NCI-H1436 (cell line): ENCODE results near the gene CENPH.
"Not testable (repeated sequence)": the region's sequence is repeated elsewhere in the genome, so short reads cannot be mapped to it uniquely, and the experiment has no call there.

Source experiments
- DNase-seq: peaks from one replicate; lab custom pipeline; 2025; lab: John Stamatoyannopoulos, UW

The CENPH gene

DNA sequence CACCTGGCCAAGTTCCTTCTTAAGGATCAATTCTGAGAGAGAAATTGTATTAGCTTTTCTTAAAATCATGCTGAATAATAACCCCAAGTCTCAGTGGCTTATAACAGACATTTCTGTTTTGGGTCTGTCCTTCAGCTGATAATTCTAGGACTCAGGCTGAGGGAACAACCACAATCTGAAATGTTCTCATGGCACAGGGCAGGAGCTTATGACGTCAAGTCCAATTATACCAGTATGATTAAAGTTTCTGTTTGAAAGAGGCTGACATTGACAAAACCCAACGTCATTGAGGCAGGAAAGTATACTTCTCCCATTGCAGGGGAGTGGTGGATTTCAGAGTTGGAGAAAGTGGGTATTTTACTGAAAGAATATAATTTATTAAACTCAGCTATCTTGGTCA, 21.8 kb downstream of the CENPH start:
- DNase-seq, result no peak

DNA sequence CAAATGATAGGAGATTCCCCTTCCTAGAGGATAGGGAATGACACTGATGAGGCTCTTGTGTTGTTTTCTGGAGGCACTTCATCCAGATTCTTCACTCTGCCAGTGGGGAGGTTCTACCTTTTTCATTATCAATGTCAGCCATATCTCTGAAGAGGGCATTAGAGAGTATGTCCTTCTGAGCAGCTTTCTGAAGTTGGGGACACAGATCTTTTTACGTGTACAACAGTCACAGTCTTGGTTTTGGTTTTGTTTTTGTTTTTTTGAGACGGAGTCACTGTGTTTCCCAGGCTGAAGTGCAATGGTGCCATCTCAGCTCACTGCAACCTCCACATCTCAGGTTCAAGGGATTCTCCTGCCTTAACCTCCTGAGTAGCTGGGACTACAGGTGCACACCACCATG, 22.6 kb downstream of the CENPH start:
- no peak for DNase-seq

DNA sequence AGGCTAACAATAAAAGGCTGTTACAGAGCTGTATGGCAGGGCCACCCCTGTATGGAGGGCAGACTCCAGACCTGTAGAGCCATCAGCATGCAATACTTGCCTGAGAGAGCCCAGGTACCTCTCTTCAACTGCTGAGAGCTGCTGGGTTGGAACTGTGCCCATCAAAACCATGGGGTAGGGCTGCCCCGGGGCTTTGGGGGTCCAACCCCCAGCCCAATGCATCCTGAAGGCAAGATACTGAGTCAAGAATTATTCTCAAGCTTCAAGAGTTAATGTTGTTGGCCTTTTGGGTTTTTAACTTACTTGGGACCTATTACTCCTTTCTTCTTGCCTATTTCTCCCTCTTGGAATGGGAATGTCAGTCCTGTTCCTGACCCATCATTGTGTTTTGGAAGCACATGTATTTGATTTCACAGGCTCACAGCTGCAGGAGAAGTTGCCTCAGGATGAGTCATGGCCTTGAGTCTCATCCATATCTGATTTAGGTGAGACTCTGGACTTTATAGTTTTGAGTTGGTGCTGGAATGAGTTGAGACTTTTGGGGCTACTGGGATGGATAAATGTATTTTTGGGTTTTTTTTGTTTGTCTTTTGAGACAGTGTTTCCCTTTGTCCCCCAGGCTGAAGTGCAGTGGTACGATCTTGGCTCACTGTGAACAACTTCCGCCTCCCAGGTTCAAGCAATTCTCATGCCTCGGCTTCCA, 24.3 kb downstream of the CENPH start:
- no peak for DNase-seq

DNA sequence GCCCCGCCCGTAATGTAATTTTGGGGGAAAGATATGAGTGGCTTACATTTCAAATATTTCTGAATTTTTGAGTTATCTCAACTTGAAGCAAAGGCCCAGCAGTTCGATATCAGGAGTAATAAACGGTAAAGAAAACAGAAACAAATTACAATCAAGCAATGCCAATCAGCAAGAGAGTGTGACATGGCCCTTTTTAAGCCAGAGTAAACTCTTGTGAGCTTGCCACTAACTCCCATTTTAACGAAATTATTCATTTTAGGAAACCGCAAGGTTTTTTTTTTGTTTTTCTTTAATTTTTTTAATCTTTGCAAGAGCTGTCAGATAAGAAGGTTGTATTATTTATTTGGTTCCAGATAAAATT, 27.7 kb downstream of the CENPH start:
- DNase-seq, result no peak

DNA sequence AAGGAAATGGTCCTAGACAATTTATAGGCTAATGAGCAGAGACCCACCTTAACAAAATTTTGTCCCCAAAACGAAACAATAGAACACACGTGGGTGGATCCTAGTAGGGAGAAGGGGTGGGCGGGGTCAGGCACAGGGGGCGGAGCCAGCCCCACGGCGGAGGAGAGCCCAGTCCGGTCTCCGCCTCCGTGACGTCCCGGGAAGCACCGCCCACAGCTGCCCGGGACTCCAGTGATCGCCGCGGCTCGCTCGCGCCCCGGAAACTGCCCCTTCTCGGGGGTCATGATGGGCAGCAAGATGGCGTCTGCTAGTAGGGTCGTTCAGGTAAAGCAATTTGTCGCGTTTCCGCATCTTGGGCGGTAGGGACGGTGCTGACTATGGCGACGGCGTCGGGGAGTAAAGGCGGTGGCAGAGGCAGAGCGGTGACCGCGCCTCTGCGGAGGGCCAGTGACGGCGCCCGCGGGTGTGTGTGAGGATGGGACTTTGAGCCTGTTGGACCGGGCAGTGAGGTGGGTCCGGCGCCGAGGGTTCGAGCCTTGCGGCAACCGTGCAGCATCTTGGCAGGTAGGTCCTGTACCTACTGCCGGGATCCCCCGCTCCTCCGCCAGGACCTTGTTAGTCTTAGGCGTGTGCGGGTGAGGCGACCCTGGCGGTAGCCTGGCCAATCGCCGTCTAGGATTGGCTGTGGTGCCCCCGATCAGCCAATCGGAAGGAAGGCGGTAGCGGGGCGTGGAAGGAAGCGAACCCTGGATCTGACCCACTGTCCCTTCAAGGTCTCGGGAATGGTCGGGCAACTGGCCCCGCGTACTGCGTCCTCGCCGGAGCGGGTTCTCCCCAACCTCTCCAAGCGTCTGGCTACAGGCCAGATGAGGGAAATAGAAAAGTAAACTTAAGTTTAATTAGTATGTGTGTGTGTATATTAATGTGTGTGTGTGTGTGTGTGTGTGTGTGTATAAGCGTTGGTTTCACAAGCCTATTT, 28.5 kb downstream of the CENPH start:
- DNase-seq, result peak; percentile 86

DNA sequence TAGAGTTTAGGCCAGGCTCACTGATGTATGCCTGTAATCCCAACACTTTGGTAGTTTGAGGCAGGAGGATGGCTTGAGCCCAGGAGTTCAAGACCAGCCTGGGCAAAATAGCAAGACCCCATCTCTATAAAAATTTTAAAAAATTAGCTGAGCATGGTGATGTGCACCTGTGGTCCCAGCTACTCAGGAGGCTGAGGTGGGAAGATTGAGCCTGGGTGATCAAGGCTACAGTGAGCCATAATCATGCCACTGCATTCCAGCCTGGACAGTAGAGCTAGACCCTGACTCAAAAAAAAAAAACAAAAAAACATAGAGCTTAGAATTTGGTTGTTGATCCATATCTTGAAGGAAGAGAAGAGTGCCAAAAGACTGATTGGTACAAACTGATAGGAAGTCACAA, 30.6 kb downstream of the CENPH start:
- DNase-seq, result no peak

DNA sequence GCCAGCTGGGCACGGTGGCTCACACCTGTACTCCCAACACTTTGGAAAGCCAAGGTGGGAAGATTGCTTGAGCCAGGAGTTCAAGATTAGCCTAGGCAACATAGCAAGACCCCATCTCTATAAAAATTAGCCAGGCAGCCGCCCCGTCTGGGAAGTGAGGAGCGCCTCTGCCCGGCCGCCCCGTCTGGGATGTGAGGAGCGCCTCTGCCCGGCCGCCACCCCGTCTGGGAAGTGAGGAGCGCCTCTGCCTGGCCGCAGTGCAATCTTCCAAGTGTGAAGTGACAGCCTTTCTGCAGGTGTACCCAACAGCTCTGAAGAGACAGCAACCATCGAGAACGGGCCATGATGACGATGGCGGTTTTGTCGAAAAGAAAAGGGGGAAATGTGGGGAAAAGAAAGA, 31.0 kb downstream of the CENPH start:
- DNase-seq, result not testable (repeated sequence)

DNA sequence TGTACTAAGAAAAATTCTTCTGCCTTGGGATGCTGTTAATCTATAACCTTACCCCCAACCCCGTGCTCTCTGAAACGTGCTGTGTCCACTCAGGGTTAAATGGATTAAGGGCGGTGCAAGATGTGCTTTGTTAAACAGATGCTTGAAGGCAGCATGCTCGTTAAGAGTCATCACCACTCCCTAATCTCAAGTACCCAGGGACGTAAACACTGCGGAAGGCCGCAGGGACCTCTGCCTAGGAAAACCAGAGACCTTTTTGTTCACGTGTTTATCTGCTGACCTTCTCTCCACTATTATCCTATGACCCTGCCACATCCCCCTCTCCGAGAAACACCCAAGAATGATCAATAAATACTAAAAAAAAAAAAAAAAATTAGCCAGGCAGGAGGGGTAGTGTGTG, 31.4 kb downstream of the CENPH start:
- not testable (repeated sequence) for DNase-seq

DNA sequence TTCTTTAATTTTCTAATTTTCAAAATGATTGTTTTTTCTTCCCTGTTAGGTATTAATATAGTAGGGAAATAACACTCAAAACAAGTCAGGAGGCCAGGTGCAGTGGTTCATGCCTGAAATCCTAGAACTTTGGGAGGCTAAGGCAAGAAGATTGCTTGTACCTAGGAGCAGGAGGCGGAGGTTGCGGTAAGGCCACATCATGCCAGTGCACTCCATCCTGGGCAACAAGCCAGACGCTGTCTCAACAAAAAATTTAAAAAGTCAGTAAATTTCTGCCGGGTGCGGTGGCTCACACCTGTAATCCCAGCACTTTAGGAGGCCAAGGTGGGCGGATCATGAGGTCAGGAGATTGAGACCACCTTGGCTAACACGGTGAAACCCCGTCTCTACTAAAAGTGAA, 35.1 kb downstream of the CENPH start:
- no peak for DNase-seq

DNA sequence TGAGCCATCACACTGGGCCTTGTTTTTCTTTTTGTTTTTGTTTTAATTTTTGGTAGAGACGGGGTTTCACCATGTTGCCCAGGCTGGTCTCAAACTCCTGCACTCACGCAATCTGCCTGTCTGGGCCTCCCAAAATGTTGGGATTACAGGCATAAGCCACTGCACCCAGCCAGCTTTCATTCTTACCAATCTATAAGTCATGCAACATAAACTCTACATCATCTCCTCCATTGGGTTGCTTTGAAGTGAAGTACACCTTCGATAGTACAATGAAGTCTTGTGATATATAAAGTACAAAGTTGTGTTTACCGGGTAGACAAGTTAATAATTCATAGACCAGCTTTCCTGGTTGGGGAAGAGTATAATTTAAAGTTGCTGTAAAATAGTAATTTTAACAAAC, 36.5 kb downstream of the CENPH start:
- DNase-seq, result no peak

DNA sequence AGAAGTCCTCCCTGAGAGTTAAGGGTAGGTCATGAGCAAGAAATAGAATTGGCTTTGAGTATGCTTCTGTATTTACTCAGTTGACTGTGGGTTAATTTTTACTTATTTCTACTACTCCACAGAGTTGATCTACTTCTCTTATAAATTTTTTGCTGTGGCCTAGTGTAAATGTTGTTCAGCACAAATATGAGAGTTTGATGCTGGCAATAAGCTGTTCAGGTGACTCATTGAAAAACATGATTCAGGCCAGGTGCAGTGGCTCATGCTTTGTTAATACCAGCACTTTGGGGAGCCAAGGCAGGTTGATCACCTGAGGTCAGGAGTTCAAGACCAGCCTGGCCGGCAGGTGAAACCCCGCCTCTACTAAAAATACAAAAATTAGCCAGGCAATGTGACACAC, 40.8 kb downstream of the CENPH start:
- DNase-seq, result no peak

DNA sequence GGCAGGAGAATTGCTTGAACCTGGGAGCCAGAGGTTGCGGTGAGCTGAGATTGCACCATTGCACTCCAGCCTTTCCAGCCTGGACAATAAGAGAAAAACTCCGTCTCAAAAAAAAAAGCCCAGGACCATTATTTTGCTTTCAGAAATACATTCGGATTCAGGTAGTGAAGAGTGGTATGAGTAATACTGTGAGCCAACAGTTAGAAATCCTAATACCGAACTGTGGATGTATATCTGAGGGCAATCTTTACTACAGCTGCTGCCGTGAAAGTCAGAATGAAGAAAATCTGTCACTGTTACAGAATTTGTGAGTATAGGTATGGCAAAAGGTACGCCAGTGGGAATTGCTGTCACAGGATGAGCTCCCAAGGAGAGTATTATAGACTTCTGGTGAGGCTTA, 41.9 kb downstream of the CENPH start:
- DNase-seq, result no peak

DNA sequence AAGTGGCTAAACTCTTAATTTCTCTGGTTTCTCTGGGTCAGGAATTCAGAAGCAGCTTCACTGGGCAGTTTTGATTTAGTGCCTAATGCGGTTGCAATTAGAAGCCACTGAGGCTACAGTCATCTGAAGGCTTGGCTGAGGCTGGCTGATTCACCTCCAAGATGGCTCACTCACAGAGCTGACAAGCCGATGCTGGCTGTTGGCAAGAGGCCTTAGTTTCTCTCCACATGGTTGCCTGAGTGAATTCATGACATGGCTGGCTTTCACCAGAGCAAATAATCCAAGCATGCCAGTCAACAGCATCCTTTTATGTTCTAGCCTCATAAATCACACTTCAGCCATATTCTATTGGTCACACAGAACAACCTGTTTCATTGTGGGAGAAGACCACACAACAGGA, 42.5 kb downstream of the CENPH start:
- no peak for DNase-seq

DNA sequence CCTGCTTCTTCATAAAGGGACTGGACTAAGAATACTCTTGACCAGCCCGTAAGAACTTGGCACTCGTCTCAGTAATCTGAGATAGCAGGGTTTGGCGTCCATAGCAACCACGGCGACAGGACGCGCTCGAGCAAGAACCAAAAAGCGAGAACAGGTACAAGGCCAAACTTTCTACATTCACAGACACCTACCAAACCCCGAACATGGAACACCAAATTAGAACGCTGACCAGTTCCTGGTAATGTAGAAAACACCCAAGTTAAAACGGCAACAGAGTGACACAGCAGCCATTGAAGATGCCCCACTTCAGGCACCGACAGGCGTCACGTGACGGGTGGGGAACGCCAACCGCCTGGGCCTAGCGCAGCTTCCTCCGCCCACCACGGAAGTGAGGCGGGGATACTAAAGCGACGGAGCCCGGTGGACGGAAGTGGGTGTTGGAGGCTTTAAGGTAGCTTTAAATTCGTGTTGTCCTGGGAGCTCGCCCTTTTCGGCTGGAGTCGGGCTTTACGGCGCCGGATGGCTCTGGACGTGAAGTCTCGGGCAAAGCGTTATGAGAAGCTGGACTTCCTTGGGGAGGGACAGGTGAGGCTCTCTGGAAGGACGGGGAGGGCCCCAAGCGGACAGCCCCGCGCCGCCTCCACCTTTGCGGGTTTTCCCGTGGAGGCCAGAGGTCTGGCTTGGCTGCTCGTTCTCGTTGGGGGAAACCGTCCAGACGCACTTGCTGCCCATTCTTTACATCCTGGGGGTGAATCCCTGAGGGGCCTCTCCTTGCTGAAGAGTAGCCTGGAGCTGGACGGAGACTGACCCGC, 45.3 kb downstream of the CENPH start, which contains the start of gene CDK7:
Gene CDK7 (plus strand): TSS at position 430 of the 812 bp plus-strand sequence. CDS start 90 bp downstream, at position 520.
- DNase-seq, result peak; percentile 86

DNA sequence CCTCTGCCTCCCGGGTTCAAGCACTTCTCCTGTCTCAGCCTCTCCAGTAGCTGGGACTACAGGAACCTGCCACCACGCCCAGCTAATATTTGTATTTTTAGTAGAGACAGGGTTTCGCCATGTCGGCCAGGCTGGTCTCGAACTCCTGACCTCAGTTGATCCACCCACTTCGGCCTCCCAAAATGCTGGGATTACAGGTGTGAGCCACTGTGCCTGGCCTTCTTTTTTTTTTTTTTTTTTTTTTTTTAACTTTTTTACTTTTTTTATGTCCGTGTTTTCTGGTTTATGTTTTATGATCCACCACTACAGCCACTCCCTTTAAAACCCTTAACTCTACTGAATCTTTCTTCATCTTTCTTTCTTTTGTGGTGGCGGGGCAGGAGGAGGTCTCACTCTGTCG, 47.4 kb downstream of the CENPH start:
- not testable (repeated sequence) for DNase-seq

DNA sequence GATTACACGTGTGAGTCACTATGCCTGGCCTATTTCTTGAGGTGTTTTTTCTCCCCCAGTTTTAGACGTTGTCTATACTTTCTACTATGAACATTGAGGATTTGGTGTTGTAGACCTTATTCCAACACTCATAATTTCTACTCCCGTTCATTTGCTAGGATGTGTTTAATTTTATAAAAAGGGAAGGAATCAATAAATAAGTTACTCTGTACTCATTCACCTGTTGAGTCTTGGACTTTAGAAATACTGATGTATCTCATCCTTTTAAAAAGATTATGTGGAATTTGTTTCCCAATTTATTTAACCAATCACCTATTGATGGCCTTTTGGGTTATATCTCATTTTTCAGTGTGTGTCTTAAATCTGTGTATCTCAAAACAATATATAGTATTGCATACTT, 48.5 kb downstream of the CENPH start:
- no peak for DNase-seq

DNA sequence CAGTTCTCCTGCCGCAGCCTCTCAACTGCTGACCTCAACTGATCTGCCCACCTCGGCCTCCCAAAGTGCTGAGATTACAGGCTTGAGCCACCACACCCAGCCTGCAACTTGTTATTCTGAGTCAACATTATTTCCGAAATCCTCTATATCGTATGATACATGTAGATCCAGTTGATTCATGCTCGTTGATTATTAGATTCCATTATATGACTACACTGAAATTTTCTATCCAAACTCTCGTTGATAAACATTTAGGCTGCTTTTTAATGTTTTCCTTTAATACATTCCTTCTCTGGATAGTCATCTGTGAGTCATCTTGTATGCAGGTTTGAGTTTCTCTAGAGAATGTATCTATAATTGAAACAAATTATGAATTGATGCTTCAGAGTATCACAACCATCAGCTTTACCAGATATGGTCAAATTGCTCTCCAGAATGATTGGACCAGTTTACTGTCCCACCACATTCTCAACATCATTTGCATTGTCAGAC, 49.4 kb downstream of the CENPH start:
- DNase-seq, result no peak

DNA sequence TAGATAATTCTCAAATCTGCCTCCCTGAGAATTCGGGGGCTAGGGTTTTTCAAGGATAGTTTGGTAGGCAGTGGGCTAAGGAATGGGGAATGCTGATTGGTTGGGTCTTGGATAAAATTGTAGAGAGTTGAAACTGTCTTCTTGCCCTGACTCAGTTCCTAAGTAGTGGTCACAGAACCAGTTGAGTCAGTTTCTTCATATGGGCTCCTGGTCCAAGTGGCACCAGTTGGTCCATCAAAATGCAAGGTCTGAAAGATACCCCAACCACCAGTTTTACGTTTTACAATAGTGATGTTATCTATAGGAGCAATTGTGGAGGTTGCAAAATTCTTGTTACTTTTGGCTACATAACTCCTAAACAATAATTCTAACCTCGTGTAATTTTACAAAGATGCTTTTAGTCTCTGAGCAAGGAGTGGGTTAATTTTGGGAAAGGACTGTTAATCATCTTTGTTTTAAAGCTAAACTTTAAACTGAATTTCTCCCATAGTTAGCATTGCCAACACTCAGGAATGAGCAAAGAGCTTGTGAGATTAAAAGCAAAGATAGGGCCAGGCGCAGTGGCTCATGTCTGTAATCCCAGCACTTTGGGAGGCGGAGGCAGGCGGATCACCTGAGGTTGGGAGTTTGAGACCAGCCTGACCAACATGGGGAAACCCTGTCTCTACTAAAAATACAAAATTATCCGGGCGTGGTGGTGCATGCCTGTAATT, 53.0 kb downstream of the CENPH start:
- no peak for DNase-seq

DNA sequence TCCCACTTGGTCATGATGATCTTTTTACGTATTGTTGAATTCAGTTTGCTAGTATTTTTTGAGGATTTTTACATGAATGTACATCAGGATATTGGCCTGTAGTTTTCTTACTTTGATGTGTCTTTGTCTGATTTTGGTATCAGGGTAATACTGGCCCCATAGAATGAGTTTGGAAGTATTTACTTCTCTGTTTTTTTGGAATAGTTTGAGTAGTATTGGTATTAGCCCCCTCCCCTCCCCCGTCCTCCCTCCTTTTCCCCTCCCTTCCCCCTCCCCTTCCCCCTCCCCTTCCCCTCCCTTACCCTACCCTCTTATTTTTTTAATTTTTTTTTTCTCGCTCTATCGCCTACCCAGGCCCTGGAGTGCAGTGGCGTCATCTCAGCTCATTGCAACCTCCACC, 55.6 kb downstream of the CENPH start:
- no peak for DNase-seq

DNA sequence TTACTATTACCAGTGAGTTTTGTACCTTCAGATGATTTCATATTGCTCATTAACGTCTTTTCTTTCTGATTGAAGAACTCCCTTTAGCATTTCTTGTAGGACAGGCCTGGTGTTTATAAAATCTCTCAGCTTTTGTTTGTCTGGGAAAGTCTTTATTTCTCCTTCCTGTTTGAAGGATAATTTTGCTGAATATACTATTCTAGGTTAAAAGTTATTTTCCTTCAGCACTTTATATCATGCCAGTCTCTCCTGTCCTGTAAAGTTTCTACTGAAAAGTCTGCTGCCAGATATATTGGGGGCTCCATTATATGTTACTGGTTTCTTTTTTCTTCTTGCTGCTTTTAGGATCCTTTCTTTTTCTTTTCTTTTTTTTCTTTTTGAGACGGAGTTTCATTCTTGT, 58.6 kb downstream of the CENPH start:
- DNase-seq, result no peak

DNA sequence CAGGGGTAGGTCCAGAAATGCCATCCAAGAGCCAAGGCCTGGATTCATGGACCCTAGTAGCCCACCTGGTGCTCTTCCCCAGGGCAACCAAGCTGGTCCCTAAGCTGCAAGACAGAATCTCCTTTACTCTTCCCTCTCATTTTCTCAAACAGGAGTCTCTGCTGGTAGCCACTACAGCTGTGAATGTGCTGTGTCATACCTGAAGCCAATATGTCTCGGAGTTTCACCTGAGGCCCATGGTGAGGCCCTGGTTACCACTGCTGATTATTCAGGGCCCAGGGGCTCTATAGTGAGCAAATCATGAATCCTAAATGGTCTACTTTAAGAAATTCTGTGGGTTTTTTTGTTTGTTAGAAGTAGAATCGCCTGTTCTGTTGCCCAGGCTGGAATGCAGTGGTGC, 61.2 kb downstream of the CENPH start:
- DNase-seq, result no peak

DNA sequence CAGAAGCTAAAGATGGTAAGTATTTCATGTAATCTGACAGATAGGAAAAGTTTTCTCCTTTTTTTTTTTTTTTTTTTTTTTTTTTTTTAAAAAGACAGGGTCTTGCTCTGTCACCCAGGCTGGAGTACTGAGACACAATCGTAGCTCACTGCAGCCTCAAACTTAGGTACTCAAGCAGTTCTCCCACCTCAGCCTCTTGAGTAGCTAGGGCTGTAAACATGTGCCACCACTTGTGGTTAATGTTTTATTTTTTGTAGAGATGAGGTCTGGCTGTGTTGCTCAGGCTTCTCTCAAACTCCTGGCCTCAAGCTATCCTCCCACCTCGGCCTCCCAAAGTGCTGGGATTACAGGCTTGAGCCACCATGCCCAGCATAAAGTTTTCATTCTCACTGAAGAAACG, 63.1 kb downstream of the CENPH start:
- no peak for DNase-seq
